Occipital lobe (tissue), 2 donors: Measurements from ENCODE around the gene NIPSNAP2. TPM values are rescaled to one million over a fixed set of nuclear protein-coding genes. Genes with fewer than 3 reads are reported as not detected.
"Not testable (repeated sequence)": the region's sequence is repeated elsewhere in the genome, so short reads cannot be mapped to it uniquely, and the experiment has no call there.

ENCODE experiments used
- DNase-seq: peaks from one replicate; lab custom pipeline; 2025; lab: John Stamatoyannopoulos, UW
- total RNA-seq: library from RNA; depleted of rRNA; stranded (reverse); fragments of >200 nt; gene quantifications from one replicate; pipeline ENCODE4 v1.2.3, GENCODE V29; 2014

Gene NIPSNAP2
- total RNA-seq: 29.3 TPM

GRCh38 chr7:55964261-55965099, at the start of gene NIPSNAP2:
Gene NIPSNAP2 (plus strand): TSS chr7:55964585. CDS start chr7:55964610, 25 bp downstream.
- DNase-seq: peak; percentile 50

- DNase-seq: no peak
These were observed 46.6 kb upstream of the NIPSNAP2 start for GRCh38 chr7:55917771-55918170.

GRCh38 chr7:55928006-55928767, 36.2 kb upstream of the NIPSNAP2 start:
- DNase-seq: no peak

- no peak for DNase-seq
These were observed 32.8 kb upstream of the NIPSNAP2 start for GRCh38 chr7:55931421-55932151.

- DNase-seq: no peak
These were observed 24.8 kb upstream of the NIPSNAP2 start for GRCh38 chr7:55939514-55940123.

- DNase-seq: no peak
These were observed 17.8 kb upstream of the NIPSNAP2 start for GRCh38 chr7:55946545-55946944.

GRCh38 chr7:55951637-55952351, 12.6 kb upstream of the NIPSNAP2 start, which contains the start of gene MRPS17:
Gene MRPS17 (plus strand): TSS chr7:55951877. CDS start chr7:55953196, 1,319 bp downstream.
- peak; percentile 89 for DNase-seq

GRCh38 chr7:55952352-55952671, 12.1 kb upstream of the NIPSNAP2 start:
- DNase-seq: not testable (repeated sequence)

- no peak for DNase-seq
These were observed 10.5 kb upstream of the NIPSNAP2 start for GRCh38 chr7:55953707-55954475.

GRCh38 chr7:55957190-55957589, 7.2 kb upstream of the NIPSNAP2 start:
- no peak for DNase-seq

GRCh38 chr7:55962014-55962413, 2.4 kb upstream of the NIPSNAP2 start:
- DNase-seq: no peak

- no peak for DNase-seq
These were observed 709 bp upstream of the NIPSNAP2 start for GRCh38 chr7:55963584-55964168.

- no peak for DNase-seq
These were observed 700 bp downstream of the NIPSNAP2 start for GRCh38 chr7:55965100-55965470.

GRCh38 chr7:55965805-55966421, 1.5 kb downstream of the NIPSNAP2 start:
- peak; percentile 5 for DNase-seq

- peak; percentile 11 for DNase-seq
These were observed 2.5 kb downstream of the NIPSNAP2 start for GRCh38 chr7:55966851-55967250.

GRCh38 chr7:55969391-55969790, 5.0 kb downstream of the NIPSNAP2 start:
- no peak for DNase-seq

GRCh38 chr7:55970561-55970960, 6.2 kb downstream of the NIPSNAP2 start:
- DNase-seq: no peak

- DNase-seq: no peak
These were observed 6.6 kb downstream of the NIPSNAP2 start for GRCh38 chr7:55970978-55971377.

- DNase-seq: no peak
These were observed 9.4 kb downstream of the NIPSNAP2 start for GRCh38 chr7:55973747-55974250.
